Inferior parietal cortex (tissue), 1 donor: ENCODE data around the gene RELB.

Source experiments
- DNase-seq: peaks from one replicate; pipeline ENCODE4 v3.0.0-alpha.2; 2016; ENCODE audit errors: extremely low spot score

RELB gene

DNA sequence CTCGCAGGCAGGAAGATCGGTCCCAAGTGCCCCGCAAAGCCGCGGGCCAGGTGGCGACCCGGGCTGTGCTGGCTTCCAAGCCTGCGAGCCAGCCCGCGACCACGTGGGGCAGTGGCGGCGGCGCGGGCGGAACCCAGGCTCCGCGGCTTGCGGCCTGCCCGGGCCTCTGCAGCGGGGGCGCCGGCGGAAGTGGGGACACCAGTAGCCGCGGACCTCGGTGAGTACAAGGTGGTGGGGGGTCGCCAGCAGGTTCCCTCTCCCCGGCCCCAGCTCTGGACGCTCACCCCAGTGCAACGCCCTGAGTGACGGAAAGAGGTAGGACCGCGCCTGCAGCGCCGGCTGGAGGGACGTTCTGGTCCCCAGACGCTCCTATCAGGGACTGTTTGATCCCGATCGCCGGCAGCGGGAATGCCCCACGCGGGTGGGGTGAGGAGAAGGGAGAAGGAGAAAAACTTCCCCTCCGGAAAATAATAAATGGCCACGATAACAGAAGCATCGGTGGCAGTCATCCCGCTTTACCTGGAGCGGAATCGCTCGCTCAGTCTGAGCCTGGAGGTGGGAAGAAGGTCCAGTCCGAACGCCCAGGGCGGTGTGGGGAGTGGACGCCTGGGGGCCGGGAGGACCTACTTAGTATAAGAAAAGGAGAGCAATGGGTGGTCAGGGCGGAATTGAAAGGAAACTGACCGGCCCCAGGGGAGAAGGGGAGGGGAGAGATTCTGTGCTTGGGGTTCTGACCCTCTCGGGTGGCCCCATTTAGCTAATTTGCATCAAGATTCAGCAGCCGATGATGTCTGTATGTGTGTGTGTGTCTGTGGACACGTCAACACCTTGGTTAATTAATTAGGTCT, 78.0 kb downstream of the RELB start, which contains the start of gene GEMIN7:
GEMIN7 (plus strand) TSS at position 198 of the 848 bp plus-strand sequence. CDS start 10,855 bp downstream, outside the sequence.
- peak; percentile 69 for DNase-seq

DNA sequence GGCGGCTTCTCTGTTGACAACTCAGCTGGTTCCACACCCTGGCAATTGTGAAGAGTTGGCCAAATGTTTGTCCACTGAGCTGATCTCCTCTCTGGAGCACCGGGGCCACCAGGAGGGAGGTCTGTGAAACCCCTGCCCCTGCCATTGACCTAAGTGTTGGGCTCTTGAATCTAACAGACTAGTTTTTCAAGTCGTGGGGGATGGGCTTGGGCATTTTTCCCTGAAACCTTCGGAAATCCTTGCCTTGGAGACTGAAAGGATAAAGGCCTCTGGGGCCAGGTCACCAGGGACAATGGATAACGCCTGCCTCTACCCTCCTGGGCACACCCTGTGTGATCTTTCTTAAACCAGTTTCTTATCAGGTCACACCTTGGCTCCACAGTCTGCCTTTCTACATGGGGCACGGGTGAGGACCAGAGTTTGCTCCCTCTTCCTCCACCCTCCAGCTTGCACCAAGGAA, 78.7 kb downstream of the RELB start:
- no peak for DNase-seq

DNA sequence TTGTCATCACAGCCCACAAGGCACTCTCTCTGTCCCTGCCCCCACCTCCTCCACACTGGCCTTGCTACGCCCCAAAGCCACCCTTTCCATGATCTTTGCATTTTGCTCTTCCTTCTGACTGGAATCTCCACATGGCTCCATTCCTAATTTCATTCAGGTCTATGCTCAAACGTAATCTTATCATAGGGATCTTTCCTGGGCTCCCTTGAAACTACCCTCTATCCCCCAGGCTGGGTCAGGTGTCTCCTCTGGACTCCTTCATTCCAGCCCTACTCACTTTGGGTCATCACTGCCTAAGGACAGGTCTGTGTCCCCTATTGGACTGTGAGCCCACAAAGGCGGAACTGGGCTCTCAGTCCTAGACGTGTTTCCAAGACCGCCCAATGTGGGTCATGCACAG, 80.9 kb downstream of the RELB start:
- DNase-seq: no peak

DNA sequence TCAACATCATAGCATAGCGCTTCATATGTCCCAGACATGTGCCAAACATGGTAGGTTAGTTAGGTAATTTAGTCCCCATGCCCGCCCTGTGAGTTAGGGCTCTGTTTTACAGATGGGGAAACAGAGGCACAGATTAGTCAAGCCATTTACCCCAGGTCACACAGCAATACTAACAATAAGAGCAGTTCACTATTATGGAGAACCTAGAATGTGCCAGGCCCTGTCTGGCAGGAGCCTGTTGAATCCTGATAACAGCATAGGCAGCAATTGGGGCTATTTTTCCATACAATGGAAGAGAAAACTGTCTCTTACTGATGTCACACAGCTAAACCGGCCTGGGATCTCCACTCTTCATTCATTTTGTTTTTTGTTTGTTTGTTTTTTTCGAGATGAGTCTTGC, 85.2 kb downstream of the RELB start:
- no peak for DNase-seq

DNA sequence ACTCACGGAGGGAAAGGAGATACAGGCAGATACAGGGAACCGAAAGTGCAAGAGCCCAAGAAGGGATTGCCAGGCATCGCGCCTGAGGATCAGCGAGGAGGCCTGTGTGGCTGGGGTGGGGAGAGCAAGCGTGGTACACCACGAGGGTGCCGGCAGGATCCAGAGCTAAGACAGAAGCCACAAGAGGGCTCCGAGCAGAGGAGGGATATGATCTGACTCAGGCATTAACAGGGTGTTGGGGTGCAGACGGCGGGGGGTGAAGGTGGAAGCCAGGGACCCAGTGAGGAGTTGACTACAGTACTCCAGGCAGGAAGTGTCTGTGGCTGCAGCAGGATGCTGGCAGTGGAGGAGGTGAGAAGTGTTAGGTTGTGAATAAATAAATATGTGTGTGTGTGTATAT, 86.3 kb downstream of the RELB start:
- no peak for DNase-seq
